OCI-LY7 (cell line): ENCODE data around the gene OR9G1.

Experiments
- EZH2phosphoT487 ChIP-seq: fragments of 200-600 bp; sonication (generic); IDR thresholded peaks from 2 replicates; pipeline ENCODE4 v1.6.1; 2018; ENCODE audit warnings: low read depth, borderline replicate concordance, mild to moderate bottlenecking, mixed run types, antibody characterized with exemption, low read length, moderate library complexity, mixed read lengths
- TF ChIP-seq, protein P1 (sequence below): fragments of 200-600 bp; sonication (generic); conservative IDR thresholded peaks from 2 replicates; pipeline ENCODE4 v1.5.1; 2014; ENCODE audit warnings: mild to moderate bottlenecking, antibody characterized with exemption, low read length, moderate library complexity, mixed read lengths

- TF ChIP-seq, protein P1, sequence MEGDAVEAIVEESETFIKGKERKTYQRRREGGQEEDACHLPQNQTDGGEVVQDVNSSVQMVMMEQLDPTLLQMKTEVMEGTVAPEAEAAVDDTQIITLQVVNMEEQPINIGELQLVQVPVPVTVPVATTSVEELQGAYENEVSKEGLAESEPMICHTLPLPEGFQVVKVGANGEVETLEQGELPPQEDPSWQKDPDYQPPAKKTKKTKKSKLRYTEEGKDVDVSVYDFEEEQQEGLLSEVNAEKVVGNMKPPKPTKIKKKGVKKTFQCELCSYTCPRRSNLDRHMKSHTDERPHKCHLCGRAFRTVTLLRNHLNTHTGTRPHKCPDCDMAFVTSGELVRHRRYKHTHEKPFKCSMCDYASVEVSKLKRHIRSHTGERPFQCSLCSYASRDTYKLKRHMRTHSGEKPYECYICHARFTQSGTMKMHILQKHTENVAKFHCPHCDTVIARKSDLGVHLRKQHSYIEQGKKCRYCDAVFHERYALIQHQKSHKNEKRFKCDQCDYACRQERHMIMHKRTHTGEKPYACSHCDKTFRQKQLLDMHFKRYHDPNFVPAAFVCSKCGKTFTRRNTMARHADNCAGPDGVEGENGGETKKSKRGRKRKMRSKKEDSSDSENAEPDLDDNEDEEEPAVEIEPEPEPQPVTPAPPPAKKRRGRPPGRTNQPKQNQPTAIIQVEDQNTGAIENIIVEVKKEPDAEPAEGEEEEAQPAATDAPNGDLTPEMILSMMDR = no peak
- no peak for TF ChIP-seq EZH2phosphoT487
These were observed 7.0 kb downstream of the OR9G1 start for GRCh38 chr11:56705784-56706396.
